PC-9 (cell line): ENCODE measurements around the gene GJD2. TPM values are rescaled to one million over a fixed set of nuclear protein-coding genes. Genes with fewer than 3 reads are reported as not detected.

Experiments
- BruUV-seq: library from RNA; stranded (reverse); fragments of 400-500 nt; replicated peaks from 2 replicates; lab custom pipeline; 2021; lab: Mats Ljungman, UMichigan
- CTCF ChIA-PET: fragments of 300-600 bp; sonication (Branson Sonifier 250); formaldehyde crosslinking; loops from one replicate; lab custom pipeline; 2022; ENCODE audit warnings: antibody characterized with exemption; lab: Charles Lee
- POLR2A ChIA-PET: fragments of 300-600 bp; sonication (Branson Sonifier 250); formaldehyde crosslinking; loops from one replicate; lab custom pipeline; 2022; ENCODE audit warnings: antibody characterized with exemption; ENCODE audit not compliant: unreplicated experiment; lab: Charles Lee
- DNase-seq, 2 experiments: peaks; one replicate each; pipeline versions ENCODE4 v3.0.0 to v3.0.0-alpha.2; 2015 to 2022; ENCODE audit warnings: mixed read lengths in 1 of 2
- H2AFZ ChIP-seq: fragments of 200-600 bp; sonication (generic); 2 replicates; pipeline ENCODE4 v1.8.1; 2017; ENCODE audit warnings: antibody characterized with exemption
- H3F3A ChIP-seq: fragments of 200-600 bp; sonication (generic); 2 replicates; pipeline ENCODE4 v1.8.1; 2017; ENCODE audit warnings: antibody characterized with exemption, mild to moderate bottlenecking, low read depth; ENCODE audit not compliant: insufficient read depth
- H3K27ac ChIP-seq: fragments of 200-600 bp; sonication (generic); 2 replicates; pipeline ENCODE4 v1.6.1; 2016; ENCODE audit warnings: mixed run types
- H3K27me3 ChIP-seq: fragments of 200-600 bp; sonication (generic); 2 replicates; pipeline ENCODE4 v1.6.1; 2016; ENCODE audit warnings: low read depth, mixed run types; ENCODE audit not compliant: insufficient read depth
- H3K36me3 ChIP-seq: fragments of 200-600 bp; sonication (generic); 2 replicates; pipeline ENCODE4 v1.6.1; 2016; ENCODE audit warnings: low read depth, mixed run types
- H3K4me1 ChIP-seq: fragments of 200-600 bp; sonication (generic); replicated peaks from 2 replicates; pipeline ENCODE4 v1.6.1; 2016; ENCODE audit warnings: mixed run types; ENCODE audit not compliant: insufficient read depth
- H3K4me2 ChIP-seq: fragments of 200-600 bp; sonication (generic); 2 replicates; pipeline ENCODE4 v1.6.1; 2017; ENCODE audit warnings: mixed run types
- H3K4me3 ChIP-seq: fragments of 200-600 bp; sonication (generic); 2 replicates; pipeline ENCODE4 v1.6.1; 2016; ENCODE audit warnings: mixed run types
- H3K79me2 ChIP-seq: fragments of 200-600 bp; sonication (generic); 2 replicates; pipeline ENCODE4 v1.6.1; 2017; ENCODE audit warnings: low read depth, mixed run types
- H3K9me2 ChIP-seq: fragments of 200-600 bp; sonication (generic); 2 replicates; pipeline ENCODE4 v1.8.1; 2017; ENCODE audit warnings: mild to moderate bottlenecking; ENCODE audit not compliant: insufficient read depth
- H3K9me3 ChIP-seq: fragments of 200-600 bp; sonication (generic); 2 replicates; pipeline ENCODE4 v1.8.1; 2016; ENCODE audit warnings: low read depth; ENCODE audit not compliant: insufficient read depth
- H4K20me1 ChIP-seq: fragments of 200-600 bp; sonication (generic); 2 replicates; pipeline ENCODE4 v1.8.1; 2017; ENCODE audit not compliant: insufficient read depth
- EZH2 ChIP-seq: fragments of 200-600 bp; sonication (generic); IDR thresholded peaks from 2 replicates; pipeline ENCODE4 v1.8.0; 2017; ENCODE audit warnings: antibody characterized with exemption, low read depth
- intact Hi-C: fragments of 100-400 bp; cut with micrococcal nuclease; formaldehyde crosslinking; loops from one replicate; pipeline ENCODE4 v1.10.0; 2022; ENCODE audit not compliant: unreplicated experiment
- total RNA-seq: library from RNA; stranded (reverse); gene quantifications from 2 replicates; pipeline ENCODE4 v1.2.3, GENCODE V29; 2021
- TF ChIP-seq, protein P1 (sequence below): fragments of 200-600 bp; sonication (generic); conservative IDR thresholded peaks from 2 replicates; pipeline ENCODE4 v1.6.1; 2017; ENCODE audit warnings: mixed run types, antibody characterized with exemption, mild to moderate bottlenecking, moderate library complexity

Gene GJD2
- total RNA-seq, 1 experiment from 2014 or later, result not detected

DNA sequence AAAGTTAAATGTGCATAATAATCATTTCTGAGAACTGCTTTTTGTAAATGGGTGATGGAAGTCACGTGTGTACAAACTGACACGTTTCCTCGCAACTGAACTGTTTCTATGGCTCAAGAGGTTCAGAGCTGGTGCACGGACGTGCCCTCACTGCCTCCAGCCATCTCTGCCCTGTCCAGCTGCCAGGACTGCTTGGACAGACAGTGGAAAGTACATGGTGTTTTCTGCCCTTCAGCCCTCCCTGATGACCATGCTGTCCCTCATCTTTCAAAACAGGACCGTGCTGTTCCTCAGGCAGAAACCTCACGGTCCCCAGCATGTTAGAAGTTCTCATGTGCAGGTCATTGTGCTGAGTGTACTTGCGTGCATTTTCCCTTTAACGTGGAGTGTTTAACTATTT is 38.7 kb downstream of the GJD2 start:
- H3K4me2 ChIP-seq, result no peak overlapping the region
- ChIA-PET POLR2A (no interaction called here), CTCF (no interaction called here)
- no peak overlapping the region for H3K4me3 ChIP-seq
- H3K79me2 ChIP-seq, result no peaks in the 10 kb centered on the region
- H3K36me3 ChIP-seq, result no peaks in the 10 kb centered on the region
- no peaks in the 10 kb centered on the region for H3K9me3 ChIP-seq
- H3F3A ChIP-seq, result no peaks in the 10 kb centered on the region
- no peak for TF ChIP-seq EZH2
- TF ChIP-seq, protein P1, sequence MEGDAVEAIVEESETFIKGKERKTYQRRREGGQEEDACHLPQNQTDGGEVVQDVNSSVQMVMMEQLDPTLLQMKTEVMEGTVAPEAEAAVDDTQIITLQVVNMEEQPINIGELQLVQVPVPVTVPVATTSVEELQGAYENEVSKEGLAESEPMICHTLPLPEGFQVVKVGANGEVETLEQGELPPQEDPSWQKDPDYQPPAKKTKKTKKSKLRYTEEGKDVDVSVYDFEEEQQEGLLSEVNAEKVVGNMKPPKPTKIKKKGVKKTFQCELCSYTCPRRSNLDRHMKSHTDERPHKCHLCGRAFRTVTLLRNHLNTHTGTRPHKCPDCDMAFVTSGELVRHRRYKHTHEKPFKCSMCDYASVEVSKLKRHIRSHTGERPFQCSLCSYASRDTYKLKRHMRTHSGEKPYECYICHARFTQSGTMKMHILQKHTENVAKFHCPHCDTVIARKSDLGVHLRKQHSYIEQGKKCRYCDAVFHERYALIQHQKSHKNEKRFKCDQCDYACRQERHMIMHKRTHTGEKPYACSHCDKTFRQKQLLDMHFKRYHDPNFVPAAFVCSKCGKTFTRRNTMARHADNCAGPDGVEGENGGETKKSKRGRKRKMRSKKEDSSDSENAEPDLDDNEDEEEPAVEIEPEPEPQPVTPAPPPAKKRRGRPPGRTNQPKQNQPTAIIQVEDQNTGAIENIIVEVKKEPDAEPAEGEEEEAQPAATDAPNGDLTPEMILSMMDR, result no peak
- no peaks in the 10 kb centered on the region for H4K20me1 ChIP-seq
- intact Hi-C loops, result no loop called here
- no peak overlapping the region for H3K27ac ChIP-seq
- no TSS peak for BruUV-seq
- H3K4me1 ChIP-seq, result no peaks in the 10 kb centered on the region
- H3K9me2 ChIP-seq, result no peaks in the 10 kb centered on the region
- peaks cover 4% of the 10 kb centered on the region; the same call in 1 of the 2 replicates for H3K27me3 ChIP-seq
- H2AFZ ChIP-seq, result no peak overlapping the region
- DNase-seq, result no peak

GRCh38 chr15:34714476-34715121 is 40.2 kb downstream of the GJD2 start:
- no peaks in the 10 kb centered on the region for H3K4me1 ChIP-seq
- no peaks in the 10 kb centered on the region for H3K9me2 ChIP-seq
- peaks cover 4% of the 10 kb centered on the region; the same call in 1 of the 2 replicates for H3K27me3 ChIP-seq
- ChIA-PET CTCF (no interaction called here), POLR2A (no interaction called here)
- no TSS peak for BruUV-seq
- no peaks in the 10 kb centered on the region for H3K36me3 ChIP-seq
- TF ChIP-seq EZH2, result no peak
- TF ChIP-seq, protein P1, result no peak
- no peak overlapping the region for H2AFZ ChIP-seq
- H3K4me3 ChIP-seq, result no peak overlapping the region
- H3F3A ChIP-seq, result no peaks in the 10 kb centered on the region
- H3K9me3 ChIP-seq, result no peaks in the 10 kb centered on the region
- H4K20me1 ChIP-seq, result no peaks in the 10 kb centered on the region
- H3K4me2 ChIP-seq, result no peak overlapping the region
- no peak for DNase-seq
- intact Hi-C loops, result no loop called here
- H3K27ac ChIP-seq, result no peak overlapping the region
- no peaks in the 10 kb centered on the region for H3K79me2 ChIP-seq

DNA sequence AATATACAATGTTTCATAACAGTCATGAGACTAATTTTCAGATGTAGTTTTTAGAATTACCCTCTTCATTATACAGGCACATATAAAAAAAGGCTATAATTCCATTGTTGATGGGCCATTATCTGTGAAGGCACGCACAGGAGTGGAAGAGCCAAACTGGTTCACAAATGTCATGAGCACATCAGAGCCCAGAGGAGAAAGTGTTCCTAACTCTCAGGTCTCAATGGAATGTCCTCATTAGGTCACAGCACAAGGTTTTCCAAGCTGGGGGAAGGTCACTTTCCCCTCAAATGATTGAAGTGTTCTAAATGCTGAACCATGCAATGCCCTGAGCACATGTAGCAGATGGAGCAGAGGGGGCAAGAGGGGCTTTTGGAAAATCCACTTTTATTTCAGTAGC is 41.2 kb downstream of the GJD2 start:
- Histone ChIP-seq H3K9me2 (no peaks in the 10 kb centered on the region), H3K27ac (no peak overlapping the region), H3K27me3 (peaks cover 4% of the 10 kb centered on the region; the same call in 1 of the 2 replicates), H3K4me2 (no peak overlapping the region), H3F3A (no peaks in the 10 kb centered on the region), H3K4me1 (no peaks in the 10 kb centered on the region), H3K79me2 (no peaks in the 10 kb centered on the region), H3K4me3 (no peak overlapping the region), H2AFZ (no peak overlapping the region), H3K36me3 (no peaks in the 10 kb centered on the region), H4K20me1 (no peaks in the 10 kb centered on the region), H3K9me3 (no peaks in the 10 kb centered on the region)
- intact Hi-C loops, result no loop called here
- POLR2A ChIA-PET, result no interaction called here
- BruUV-seq, result no TSS peak
- CTCF ChIA-PET, result no interaction called here
- TF ChIP-seq EZH2, result no peak
- TF ChIP-seq, protein P1, result no peak
- no peak for DNase-seq
